GM12878 (cell line): Measurements from ENCODE around the gene NPR2. TPM values are rescaled to one million over a fixed set of nuclear protein-coding genes. Genes with fewer than 3 reads are reported as not detected.
A peak's percentile ranks its signal among the peaks of the same experiment; 100 is the strongest.

ENCODE experiments used
- BACH1 ChIP-seq: fragments of 450-650 bp; IDR thresholded peaks from 2 replicates; pipeline ENCODE4 v1.6.1; 2017; ENCODE audit warnings: mild to moderate bottlenecking, borderline replicate concordance
- CHD1 ChIP-seq: IDR thresholded peaks from 2 replicates; pipeline ENCODE4 v1.6.1; 2012; ENCODE audit warnings: low read depth, low read length, improper control_type of control experiment
- CREM ChIP-seq: IDR thresholded peaks from 2 replicates; pipeline ENCODE4 v1.6.1; 2014; ENCODE audit warnings: antibody characterized with exemption, low read depth
- DPF2 ChIP-seq: fragments of 450-650 bp; IDR thresholded peaks from 2 replicates; pipeline ENCODE4 v1.6.1; 2017; ENCODE audit warnings: mild to moderate bottlenecking
- ETV6 ChIP-seq, 2 experiments: fragments of 450-650 bp in 1 of 2; IDR thresholded peaks in 1 of 2; conservative IDR thresholded peaks in 1 of 2; 2 replicates each; pipeline ENCODE4 v1.6.1; 2014; ENCODE audit warnings: antibody characterized with exemption in 1 of 2, borderline replicate concordance in 1 of 2, low read depth in 1 of 2, mild to moderate bottlenecking in 1 of 2, moderate library complexity in 1 of 2
- EZH2 ChIP-seq: IDR thresholded peaks from 2 replicates; pipeline ENCODE4 v1.6.1; 2012; ENCODE audit warnings: low read depth, mild to moderate bottlenecking, control low read depth, inconsistent platforms, low read length, borderline replicate concordance; ENCODE audit not compliant: control insufficient read depth
- MTA2 ChIP-seq: fragments of 450-650 bp; IDR thresholded peaks from 2 replicates; pipeline ENCODE4 v1.6.1; 2016; ENCODE audit warnings: low read depth, mild to moderate bottlenecking, moderate library complexity
- NFYA ChIP-seq: IDR thresholded peaks from 2 replicates; pipeline ENCODE4 v1.6.1; 2011; ENCODE audit warnings: low read depth, mild to moderate bottlenecking, low read length, improper control_type of control experiment, borderline replicate concordance
- RUNX3 ChIP-seq: IDR thresholded peaks from 2 replicates; pipeline ENCODE4 v1.6.1; 2012; ENCODE audit warnings: low read length, inconsistent platforms
- TCF3 ChIP-seq: IDR thresholded peaks from 2 replicates; pipeline ENCODE4 v1.6.1; 2012; ENCODE audit warnings: low read depth, mild to moderate bottlenecking, low read length, borderline replicate concordance; ENCODE audit not compliant: insufficient read depth
- ZBED1 ChIP-seq: IDR thresholded peaks from 2 replicates; pipeline ENCODE4 v1.6.1; 2016; ENCODE audit warnings: borderline replicate concordance
- ZNF207 ChIP-seq: fragments of 450-650 bp; IDR thresholded peaks from 2 replicates; pipeline ENCODE4 v1.6.1; 2014; ENCODE audit warnings: antibody characterized with exemption, mild to moderate bottlenecking, borderline replicate concordance
- polyA plus RNA-seq, 11 experiments: library from polyadenylated mRNA; depleted of rRNA in 4 of 11; unstranded in 6 of 11; stranded (reverse) in 5 of 11; fragments of >200 nt; fragmentation: Nextera tagmentation in 4 of 11; fragmentation: Illumina TruSeq in 1 of 11; extraction: Ambion mirVana in 4 of 11; extraction: Trizol in 1 of 11; gene quantifications; 1 replicate in 1 of 11; 2 replicates in 10 of 11; pipeline versions ENCODE4 v1.2.1 to v1.2.3, GENCODE V29; 2011 to 2016; ENCODE audit warnings: inconsistent platforms in 2 of 11, missing spikeins in 2 of 11, low read depth in 1 of 11
- total RNA-seq, 4 experiments: library from RNA; depleted of rRNA in 3 of 4; stranded (reverse); fragments of >200 nt in 3 of 4; fragmentation: Illumina TruSeq in 1 of 4; extraction: Trizol in 1 of 4; gene quantifications; 2 replicates each; pipeline versions ENCODE4 v1.2.1 to v1.2.3, GENCODE V29; 2013 to 2021
- TF ChIP-seq, protein P1 (sequence below): IDR thresholded peaks from 2 replicates; pipeline ENCODE4 v1.6.1; 2011; ENCODE audit warnings: borderline replicate concordance, low read depth, mild to moderate bottlenecking, moderate library complexity, low read length; ENCODE audit not compliant: insufficient read depth, poor library complexity, severe bottlenecking
- TF ChIP-seq, protein P2 (sequence below): fragments of 150-350 bp; IDR thresholded peaks from 2 replicates; pipeline ENCODE4 v1.6.1; 2014; ENCODE audit warnings: mild to moderate bottlenecking, low read depth, low read length
- TF ChIP-seq, protein P3 (sequence below): IDR thresholded peaks from 2 replicates; pipeline ENCODE4 v1.6.1; 2012; ENCODE audit warnings: improper control_type of control experiment, low read depth, low read length; ENCODE audit not compliant: insufficient replicate concordance
- TF ChIP-seq, protein P4 (sequence below): fragments of 450-650 bp; IDR thresholded peaks from 2 replicates; pipeline ENCODE4 v1.6.1; 2016; ENCODE audit warnings: mild to moderate bottlenecking
- TF ChIP-seq, protein P5 (sequence below): fragments of 450-650 bp; IDR thresholded peaks from 2 replicates; pipeline ENCODE4 v1.6.1; 2018; ENCODE audit warnings: borderline replicate concordance, mild to moderate bottlenecking; ENCODE audit not compliant: partially characterized antibody

The NPR2 gene
- total and polyA plus RNA-seq, 10 of the 15 experiments (the other 5 are each of a cell fraction or from before 2014, with no cell fraction given), result 2.0 to 20.9 (median 6.8) TPM

DNA sequence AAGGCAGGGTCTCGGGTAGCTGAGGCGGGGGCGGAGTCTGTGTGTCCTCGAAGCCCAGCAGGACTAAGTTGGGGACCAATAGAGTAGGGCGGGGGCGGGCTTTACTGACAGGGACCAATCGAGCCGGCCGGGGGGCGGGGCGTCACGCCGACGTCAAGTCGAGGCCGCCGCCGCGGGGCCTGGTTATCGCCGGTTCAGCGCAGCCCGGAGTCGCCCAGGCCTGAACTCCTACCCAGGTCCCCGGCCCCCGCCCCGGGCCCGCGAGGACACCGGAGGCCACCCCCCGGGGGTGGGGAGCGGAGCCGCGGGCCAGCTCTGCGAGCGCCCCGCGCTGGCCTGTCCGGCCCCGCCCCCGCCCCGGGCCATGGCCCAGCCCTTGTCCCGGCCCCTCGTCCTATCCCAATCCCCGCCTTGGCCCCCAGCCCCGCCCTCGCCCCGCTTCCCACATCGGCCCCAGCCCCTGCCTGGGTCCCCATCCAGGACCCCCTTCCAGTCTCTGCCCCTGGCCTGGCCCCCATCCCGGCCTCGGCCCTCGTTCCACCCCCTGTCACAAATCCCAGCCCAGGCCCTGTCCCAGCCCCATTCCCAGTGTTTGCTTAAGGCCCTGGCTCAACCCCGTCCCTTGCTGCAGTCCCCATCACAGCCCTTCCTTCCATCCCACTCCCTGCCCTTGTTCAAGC, 37.8 kb downstream of the NPR2 start, which contains the start of gene TMEM8B (continued):
- TF ChIP-seq, protein P1, sequence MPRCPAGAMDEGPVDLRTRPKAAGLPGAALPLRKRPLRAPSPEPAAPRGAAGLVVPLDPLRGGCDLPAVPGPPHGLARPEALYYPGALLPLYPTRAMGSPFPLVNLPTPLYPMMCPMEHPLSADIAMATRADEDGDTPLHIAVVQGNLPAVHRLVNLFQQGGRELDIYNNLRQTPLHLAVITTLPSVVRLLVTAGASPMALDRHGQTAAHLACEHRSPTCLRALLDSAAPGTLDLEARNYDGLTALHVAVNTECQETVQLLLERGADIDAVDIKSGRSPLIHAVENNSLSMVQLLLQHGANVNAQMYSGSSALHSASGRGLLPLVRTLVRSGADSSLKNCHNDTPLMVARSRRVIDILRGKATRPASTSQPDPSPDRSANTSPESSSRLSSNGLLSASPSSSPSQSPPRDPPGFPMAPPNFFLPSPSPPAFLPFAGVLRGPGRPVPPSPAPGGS, result no peak
- TF ChIP-seq, protein P2, sequence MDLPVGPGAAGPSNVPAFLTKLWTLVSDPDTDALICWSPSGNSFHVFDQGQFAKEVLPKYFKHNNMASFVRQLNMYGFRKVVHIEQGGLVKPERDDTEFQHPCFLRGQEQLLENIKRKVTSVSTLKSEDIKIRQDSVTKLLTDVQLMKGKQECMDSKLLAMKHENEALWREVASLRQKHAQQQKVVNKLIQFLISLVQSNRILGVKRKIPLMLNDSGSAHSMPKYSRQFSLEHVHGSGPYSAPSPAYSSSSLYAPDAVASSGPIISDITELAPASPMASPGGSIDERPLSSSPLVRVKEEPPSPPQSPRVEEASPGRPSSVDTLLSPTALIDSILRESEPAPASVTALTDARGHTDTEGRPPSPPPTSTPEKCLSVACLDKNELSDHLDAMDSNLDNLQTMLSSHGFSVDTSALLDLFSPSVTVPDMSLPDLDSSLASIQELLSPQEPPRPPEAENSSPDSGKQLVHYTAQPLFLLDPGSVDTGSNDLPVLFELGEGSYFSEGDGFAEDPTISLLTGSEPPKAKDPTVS, result no peak
- no peak for TF ChIP-seq ZNF207
- no peak for TF ChIP-seq ETV6 (conservative IDR thresholded peaks at IDR 0.05 in 1 of 2, IDR thresholded peaks at IDR 0.05 in 1 of 2; ENCODE audit: borderline replicate concordance in 1 of 2, low read depth in 1 of 2)
- TF ChIP-seq CHD1, result no peak
- TF ChIP-seq DPF2, result no peak
- TF ChIP-seq, protein P3, sequence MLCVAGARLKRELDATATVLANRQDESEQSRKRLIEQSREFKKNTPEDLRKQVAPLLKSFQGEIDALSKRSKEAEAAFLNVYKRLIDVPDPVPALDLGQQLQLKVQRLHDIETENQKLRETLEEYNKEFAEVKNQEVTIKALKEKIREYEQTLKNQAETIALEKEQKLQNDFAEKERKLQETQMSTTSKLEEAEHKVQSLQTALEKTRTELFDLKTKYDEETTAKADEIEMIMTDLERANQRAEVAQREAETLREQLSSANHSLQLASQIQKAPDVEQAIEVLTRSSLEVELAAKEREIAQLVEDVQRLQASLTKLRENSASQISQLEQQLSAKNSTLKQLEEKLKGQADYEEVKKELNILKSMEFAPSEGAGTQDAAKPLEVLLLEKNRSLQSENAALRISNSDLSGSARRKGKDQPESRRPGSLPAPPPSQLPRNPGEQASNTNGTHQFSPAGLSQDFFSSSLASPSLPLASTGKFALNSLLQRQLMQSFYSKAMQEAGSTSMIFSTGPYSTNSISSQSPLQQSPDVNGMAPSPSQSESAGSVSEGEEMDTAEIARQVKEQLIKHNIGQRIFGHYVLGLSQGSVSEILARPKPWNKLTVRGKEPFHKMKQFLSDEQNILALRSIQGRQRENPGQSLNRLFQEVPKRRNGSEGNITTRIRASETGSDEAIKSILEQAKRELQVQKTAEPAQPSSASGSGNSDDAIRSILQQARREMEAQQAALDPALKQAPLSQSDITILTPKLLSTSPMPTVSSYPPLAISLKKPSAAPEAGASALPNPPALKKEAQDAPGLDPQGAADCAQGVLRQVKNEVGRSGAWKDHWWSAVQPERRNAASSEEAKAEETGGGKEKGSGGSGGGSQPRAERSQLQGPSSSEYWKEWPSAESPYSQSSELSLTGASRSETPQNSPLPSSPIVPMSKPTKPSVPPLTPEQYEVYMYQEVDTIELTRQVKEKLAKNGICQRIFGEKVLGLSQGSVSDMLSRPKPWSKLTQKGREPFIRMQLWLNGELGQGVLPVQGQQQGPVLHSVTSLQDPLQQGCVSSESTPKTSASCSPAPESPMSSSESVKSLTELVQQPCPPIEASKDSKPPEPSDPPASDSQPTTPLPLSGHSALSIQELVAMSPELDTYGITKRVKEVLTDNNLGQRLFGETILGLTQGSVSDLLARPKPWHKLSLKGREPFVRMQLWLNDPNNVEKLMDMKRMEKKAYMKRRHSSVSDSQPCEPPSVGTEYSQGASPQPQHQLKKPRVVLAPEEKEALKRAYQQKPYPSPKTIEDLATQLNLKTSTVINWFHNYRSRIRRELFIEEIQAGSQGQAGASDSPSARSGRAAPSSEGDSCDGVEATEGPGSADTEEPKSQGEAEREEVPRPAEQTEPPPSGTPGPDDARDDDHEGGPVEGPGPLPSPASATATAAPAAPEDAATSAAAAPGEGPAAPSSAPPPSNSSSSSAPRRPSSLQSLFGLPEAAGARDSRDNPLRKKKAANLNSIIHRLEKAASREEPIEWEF, result no peak
- no peak for TF ChIP-seq EZH2
- 0 out of 2 replicates have a peak, but pooled peaks have one; percentile 42 for TF ChIP-seq BACH1
- TF ChIP-seq CREM, result peak; percentile 57; the same call in 1 of the 2 replicates
- TF ChIP-seq NFYA, result no peak
- TF ChIP-seq, protein P4, sequence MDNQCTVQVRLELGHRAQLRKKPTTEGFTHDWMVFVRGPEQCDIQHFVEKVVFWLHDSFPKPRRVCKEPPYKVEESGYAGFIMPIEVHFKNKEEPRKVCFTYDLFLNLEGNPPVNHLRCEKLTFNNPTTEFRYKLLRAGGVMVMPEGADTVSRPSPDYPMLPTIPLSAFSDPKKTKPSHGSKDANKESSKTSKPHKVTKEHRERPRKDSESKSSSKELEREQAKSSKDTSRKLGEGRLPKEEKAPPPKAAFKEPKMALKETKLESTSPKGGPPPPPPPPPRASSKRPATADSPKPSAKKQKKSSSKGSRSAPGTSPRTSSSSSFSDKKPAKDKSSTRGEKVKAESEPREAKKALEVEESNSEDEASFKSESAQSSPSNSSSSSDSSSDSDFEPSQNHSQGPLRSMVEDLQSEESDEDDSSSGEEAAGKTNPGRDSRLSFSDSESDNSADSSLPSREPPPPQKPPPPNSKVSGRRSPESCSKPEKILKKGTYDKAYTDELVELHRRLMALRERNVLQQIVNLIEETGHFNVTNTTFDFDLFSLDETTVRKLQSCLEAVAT, result no peak
- TF ChIP-seq RUNX3, result no peak
- no peak for TF ChIP-seq MTA2
- no peak for TF ChIP-seq ZBED1
- TF ChIP-seq, protein P5, sequence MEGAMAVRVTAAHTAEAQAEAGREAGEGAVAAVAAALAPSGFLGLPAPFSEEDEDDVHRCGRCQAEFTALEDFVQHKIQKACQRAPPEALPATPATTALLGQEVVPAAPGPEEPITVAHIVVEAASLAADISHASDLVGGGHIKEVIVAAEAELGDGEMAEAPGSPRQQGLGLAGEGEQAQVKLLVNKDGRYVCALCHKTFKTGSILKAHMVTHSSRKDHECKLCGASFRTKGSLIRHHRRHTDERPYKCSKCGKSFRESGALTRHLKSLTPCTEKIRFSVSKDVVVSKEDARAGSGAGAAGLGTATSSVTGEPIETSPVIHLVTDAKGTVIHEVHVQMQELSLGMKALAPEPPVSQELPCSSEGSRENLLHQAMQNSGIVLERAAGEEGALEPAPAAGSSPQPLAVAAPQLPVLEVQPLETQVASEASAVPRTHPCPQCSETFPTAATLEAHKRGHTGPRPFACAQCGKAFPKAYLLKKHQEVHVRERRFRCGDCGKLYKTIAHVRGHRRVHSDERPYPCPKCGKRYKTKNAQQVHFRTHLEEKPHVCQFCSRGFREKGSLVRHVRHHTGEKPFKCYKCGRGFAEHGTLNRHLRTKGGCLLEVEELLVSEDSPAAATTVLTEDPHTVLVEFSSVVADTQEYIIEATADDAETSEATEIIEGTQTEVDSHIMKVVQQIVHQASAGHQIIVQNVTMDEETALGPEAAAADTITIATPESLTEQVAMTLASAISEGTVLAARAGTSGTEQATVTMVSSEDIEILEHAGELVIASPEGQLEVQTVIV, result no peak
- no peak for TF ChIP-seq TCF3
